Measurements from ENCODE around the gene ADAMTSL1.

The ADAMTSL1 gene

DNA sequence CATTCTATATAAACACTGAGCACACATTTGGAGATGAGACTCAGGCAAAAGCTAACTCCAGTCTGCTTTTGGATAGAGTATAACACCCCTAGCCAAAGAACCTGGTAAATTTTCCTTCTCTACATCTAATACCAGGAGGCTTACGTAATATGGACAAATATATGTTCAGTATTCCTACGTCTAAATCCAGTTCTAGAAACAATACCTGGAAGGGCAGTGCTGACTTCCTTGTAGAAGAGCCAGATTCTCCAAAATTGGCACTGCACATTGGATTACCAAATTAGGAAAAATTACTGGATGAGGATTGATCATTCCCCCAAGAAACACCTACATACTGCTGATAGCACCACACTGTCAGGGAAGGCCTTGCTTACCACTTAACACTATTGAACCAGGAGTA is 311.7 kb downstream of the ADAMTSL1 start:
- ATAC-seq, result no peak

DNA sequence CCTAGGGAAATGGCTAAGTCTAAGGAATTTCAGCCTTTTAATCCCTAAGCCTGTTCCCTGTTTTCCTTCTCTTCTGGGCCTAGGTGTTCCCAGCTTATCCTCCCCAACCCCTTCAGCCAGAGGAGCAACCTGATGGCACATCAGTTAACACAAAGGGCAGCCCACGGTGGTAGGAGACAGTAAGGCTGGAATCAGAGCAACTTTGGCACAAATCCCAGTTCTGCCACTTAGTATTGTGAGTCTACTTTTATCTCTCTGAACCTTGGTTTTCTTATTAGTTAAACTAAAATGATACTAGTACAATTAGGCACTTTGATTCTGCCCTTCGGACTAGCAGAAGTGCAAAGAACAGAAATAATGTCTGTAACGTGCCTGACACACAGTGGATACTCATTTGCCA is 312.2 kb downstream of the ADAMTSL1 start:
- no peak for ATAC-seq

DNA sequence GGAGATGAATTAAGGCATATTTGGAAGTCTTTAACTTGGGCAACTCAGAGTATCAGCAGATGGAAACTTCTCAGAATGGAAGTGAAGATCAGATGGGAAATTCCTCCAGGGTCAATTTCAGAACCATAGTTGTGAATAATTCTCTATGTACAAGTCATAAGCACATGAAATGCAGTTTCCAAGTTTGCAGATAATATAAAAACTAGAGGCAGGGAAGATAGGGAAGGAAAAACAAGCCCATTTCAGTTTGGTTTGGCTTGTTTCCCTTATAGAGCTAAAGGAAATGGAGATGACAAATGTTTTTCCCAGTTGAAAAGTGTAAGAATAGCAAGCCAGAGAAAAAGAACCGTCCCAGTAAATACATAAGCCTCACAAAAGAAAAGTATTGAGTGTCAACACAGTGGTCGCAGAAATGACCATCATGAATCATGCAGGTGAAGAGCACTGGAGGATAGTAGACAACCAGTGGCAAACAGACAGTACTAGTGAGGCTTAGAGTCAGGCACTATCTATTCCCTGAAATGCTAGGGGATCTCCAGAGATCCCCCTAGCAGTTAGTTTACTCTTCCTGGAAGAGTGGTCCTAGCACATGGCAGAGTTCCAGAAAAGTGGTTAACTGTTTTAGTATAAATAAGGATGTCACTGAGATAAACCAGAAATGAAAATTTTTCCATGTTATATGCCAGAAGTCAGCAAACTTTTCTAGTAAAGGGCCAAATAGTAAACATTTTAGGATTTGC is 313.1 kb downstream of the ADAMTSL1 start:
- no peak for ATAC-seq

DNA sequence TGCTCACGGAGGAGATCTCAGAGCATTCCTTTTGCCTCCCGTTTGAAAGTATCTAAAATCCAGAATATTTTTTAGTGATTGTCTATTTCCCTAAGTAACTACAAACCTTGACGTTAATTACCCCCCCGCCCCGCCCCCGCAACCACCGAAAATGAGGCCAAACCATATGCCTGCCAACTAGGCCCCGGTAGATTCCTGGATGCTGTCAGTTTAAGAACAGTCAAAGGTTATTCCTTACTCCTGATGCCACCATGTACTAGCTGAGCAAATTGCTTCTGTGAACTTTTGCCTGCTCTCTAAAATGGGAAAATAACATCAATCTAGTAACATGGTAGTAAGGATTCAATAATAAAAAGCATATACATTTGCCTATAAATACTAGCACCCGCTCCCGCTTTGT is 314.3 kb downstream of the ADAMTSL1 start:
- no peak for ATAC-seq

DNA sequence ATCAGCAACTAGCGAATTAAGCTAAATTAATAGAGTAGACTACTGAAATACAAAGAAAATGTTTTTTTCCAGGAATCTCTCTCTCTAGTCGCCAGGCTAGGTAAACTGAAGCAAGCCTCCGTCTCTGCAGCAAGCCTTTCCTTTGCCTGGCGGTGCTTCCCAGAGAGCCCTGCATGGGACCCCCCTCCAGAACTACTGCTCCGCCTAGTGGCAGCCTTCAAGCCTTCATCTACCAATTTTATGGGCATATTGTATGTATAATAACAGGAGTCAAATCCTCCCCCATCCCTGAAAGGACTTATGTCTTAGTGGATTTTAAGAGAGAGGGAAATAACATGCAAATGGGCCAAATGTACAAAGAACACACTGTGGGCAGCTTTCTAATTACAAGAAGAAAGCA is 317.1 kb downstream of the ADAMTSL1 start:
- ATAC-seq, result no peak

DNA sequence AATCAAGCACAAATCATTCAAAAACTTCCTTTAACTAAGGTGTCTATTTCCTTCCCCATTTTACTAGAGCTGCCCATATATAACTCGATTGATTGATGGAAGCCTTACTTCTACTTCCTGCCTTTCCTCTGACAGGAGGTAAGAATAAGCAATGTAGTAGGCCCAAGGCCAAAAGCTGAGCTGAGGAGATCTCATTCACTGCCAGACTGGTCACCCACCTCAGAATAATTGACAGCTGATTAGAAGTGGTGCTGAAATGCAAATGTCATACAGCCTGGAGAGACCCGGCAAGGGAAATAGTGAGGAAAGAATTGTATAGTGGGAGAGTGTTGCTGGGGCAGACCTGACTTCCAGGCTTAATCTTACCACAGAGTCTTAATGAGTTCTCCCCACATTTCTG is 319.2 kb downstream of the ADAMTSL1 start:
- no peak for ATAC-seq

DNA sequence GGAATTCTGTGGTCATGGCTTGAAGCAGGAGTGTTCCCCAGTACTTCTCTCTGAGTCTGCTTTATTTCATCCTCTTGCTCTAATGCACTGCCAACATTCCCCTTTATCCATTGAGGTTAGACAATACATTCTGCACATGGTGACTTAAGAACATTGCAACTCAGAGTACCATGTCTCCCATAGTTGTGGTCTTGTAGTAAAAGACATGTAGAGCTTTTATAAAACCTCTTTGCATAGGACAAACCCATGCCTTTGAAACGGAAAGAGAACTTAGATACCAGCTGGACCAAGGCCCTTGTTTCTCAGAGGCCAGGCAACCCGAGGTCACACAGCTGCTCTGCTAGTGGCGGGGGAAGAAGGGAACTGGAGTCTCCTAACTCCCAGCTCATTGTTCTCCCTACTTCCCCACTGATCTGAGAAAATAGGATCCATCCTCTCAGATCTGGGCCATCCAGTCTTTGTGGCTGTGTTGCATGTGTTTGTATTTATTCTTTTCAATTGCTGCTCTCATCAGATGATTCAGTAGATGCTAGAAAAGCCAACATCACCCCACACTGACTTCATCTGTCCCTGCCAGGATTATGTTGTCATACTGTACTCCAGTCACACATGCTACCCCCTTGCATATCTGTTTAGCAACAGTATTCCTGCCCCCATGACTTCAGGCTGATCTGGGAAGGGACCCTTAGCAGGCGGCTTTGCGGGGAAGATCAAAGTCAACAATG is 322.2 kb downstream of the ADAMTSL1 start:
- no peak for ATAC-seq

DNA sequence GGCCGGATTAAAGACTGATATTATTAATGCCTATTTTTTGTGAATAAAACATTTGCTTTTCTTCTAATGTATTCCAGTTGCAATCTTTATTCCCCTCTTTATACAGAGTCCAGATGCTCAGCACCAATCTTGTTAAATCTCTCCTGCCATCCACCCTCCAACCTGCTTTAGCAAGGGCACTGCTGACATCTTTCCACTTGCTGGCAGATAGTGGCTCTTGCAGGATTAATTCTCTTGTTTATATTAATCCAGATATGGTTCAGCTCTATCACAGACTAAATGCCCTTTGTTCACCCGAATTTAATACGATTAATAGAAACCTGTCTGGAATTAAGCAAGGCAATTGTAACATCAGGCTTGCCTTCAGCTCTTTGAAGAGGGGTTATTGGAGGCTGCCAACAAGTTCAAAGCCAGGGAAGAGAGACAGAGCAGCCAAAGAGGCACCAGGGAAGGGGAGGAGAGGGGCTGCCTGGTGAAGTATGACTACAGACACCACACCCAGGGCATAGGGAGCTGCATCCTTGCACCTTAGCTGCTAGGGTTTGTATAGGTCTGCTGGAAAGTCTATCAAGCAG is 322.8 kb downstream of the ADAMTSL1 start:
- ATAC-seq, result no peak

DNA sequence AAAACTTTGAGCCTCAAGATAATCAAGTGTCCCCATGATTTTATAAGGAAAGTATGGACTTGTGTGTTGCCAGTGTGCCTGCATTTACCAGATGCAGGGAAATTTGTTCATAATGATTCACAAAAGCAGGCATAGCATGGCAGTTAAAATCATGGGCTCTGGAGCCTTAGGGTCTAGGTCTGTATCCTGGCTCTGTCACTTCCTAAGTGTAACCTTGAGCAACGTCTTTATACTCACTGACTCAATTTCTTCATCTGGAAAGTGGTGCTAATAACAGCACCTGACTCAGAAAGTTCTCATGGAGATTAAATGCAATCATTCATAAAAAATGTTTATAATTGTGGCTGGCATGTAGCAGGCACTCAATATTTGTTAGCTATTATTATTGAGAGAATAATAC is 324.2 kb downstream of the ADAMTSL1 start:
- ATAC-seq, result no peak

DNA sequence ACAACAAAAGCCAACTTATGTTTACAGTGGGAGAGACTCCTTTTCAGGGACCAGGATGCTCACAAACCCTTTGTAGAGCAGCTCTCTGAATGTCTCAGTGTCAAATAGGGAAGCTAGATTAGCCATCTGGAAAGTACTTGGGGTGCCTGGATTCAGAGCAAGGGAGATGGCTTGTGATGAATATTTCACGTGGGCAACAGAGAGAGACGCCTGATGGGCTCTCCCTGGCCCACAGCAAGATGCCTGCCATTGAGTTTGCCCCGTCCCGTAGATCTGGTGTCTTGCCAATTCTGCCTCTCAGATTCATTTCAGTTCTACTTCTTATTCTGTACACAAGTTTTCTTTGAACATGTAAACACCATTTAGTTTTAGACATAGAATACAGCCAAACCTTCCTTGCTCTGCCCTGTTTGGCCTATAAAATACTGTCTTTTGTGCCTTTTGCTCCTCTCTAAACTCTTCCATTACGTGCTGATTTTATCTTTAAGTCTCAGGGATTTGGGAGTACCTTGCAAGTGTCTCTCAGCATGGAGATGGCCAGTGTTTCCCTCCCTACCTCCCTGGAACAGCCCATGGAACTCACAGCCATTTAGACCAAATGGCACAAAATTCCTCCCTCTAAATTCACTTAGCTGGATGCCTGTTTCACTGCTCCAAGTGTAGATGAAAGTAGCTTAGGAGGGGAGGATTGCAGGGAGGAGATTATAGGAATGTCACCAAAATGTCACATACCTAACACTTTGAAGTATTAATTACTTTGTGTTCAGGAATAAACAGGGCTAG is 324.7 kb downstream of the ADAMTSL1 start:
- ATAC-seq, result no peak

DNA sequence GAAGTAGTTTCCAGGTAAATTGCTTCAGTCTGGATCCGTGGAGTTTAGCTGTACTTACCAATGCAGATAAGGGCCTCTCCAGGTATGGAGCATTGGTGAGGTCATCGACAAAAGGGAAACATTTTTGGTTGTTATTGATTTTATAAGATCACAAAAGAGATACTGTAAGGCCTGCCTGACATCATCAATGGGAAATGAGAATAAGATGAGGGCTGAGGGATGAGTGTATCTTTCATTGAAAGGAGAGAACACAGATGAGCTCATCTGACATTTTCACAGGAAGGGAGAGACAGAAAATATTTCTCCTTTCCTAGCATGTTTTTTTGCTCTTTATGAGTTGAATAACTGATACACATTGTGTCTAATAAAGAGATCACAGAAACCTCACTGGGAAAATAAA is 325.5 kb downstream of the ADAMTSL1 start:
- ATAC-seq, result no peak

DNA sequence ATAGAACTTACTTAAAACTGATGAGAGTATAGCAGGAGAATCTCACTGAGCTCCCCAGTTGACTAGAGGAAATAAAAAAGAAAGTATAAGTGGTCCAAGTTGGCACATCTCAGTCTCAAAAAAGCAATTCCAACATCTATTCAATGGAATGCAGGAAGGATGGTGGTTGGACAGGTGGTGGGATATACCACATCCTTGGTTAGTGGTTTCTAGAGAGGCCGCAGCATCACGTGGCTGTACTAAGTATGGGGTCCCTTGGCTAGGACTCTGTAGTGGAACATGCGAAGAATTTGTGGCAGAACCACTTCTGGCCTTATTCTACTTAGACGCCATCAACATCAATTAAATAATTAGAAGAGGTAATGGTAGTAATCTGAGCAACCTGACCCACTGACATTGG is 326.6 kb downstream of the ADAMTSL1 start:
- ATAC-seq, result no peak

DNA sequence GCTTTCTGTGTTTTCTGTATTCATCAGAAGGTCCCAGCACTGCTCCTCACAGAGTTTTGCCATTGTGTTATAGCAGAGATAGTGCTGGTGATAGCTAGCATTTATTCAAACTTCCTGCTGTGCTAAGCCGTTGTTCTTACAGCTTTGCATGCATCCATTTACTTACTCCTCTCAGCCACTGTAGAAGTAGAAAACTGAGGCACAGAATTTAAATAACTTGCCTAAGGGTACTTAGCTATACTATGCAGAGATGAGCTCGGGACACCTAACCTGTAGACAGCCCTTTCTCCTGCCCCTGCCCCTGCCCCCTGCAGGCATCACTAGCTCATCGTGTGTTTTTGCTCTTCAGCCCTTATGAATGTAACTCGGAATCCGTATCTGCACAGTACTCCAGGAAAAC is 331.4 kb downstream of the ADAMTSL1 start:
- ATAC-seq, result no peak

DNA sequence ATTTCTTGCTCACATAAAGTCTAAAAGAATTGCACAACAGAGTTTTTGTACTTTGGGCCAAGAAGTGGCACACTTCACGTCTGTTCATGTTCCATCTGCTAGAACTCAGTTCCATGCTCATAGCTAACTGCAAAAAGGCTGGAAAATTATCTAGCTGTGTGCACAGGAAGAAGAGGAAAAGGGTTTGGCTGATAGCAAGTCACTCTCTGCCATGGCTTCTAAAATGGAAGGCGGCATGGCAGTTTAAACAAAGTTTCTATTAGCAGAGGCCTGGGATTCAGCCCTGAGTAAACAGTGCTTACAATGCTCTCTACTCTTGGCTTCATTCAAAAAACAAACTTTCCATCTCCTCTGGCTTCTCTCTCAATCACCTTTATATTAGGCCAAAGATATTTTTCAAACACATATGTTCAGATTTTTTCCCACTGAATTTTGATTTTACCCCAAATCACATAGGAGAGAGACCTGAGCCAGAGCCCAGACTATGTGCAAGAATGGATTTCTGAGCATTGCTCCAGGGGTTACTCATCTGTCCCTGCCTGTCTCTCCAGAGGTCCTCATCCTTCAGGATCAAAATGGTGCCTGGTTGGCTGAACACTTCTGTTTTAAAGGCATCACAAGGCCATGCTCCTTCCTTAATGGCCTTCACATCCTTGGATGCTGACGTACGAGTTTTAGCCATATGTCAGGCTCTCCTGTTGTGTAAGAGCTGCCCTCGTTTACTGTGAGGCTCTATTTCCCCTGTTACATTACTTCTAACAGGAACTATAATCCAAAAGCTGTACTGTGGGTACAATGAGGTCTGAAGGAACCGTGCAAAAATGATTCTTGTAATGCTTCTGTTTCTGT is 332.5 kb downstream of the ADAMTSL1 start:
- ATAC-seq, result no peak

DNA sequence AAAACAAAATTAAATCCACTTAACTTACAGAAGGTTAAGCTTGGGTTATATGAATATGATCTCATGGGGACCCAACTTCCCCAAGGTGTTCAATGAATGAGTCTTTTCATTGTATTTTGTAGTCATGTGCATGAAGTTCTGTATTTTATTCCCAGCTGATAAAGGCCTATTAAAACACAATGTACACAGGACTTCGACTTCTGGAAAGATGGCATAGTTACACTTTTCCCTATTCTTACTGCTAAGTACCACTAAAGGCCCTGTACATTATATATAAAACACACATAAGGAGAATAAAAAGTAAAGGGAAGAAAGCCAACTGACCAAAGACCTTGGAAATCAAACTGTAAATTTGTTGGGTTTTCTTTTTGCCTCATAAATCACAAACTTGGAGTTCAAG is 336.6 kb downstream of the ADAMTSL1 start:
- ATAC-seq, result no peak

DNA sequence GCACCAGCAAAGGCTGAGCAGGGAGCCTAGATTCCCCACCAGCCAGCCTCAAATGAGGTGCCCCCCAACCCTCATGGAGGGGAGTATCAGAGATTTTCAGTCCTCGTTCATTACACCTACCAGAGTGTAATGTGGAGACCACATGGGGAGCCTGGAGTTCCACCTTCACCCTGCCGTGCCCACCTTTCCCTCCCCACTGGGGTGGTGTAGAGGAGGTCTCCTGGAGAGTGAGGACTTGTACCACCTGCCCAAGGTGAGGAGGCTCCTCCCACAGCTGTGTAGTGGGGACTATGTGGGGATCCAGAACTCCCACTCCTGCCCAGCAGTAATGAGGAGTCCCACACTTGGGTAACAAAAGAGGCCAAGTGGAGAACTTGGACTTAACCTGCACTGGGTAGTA is 337.2 kb downstream of the ADAMTSL1 start:
- no peak for ATAC-seq

DNA sequence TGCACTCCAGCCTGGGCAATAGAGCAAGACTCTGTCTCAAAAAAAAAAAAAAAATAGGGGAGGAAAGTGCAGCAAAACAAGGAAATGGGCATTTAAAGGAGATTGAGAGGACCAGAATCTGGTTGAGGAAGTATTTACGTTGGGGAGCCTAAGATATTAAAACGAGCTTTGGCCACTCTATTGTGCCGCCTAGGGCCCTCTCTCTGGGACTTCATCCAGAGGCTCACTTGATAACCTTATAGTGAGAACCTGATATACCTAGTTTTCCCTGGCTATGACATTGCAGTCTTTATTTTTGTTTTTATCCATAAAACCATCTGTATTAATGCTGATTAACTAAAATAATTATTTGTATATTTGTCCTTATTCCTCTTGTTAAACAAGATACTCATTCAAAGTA is 345.5 kb downstream of the ADAMTSL1 start:
- ATAC-seq, result no peak

DNA sequence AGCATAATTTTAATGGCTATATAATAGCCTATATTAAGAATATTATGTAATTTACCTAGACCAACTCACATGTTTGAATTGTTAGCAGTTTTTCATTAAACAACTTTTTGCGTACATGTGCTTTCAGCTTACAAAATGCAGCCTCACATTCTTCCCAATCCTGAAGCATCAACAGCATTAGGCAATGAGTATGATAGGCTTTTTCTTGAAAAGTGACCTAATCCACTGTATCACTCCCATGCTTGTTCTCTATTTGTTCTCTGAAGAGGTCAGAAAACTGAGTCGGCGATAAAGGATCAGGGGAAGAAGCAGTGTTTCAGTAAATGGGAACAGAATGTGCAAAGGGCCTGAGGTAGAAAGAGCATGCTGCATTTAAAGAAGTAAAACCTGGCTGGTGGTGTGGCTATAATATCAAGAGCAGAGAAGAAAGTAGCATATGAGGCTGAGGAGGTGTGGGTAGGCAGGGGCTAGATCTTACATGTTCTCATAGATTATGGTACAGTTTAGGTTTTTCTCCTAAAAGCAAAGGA is 346.7 kb downstream of the ADAMTSL1 start:
- no peak for ATAC-seq

DNA sequence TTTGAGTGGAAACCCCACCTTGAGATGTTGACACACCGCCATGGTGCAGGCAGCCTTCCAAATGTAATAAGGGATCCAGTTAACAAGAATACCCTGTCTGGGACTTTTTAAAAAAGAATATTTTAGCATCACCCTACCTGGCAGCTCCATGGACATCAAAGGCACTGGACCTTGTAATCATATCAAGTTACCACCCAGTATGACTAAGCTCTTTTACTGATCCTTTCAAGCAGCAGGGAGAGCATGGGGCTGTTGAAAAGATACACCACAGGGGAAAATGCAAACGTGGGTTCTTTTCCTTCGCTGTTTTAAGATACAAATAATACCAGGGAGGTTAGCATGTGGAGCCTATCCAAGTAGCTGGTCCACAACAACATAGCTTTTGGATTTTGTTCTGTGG is 347.8 kb downstream of the ADAMTSL1 start:
- ATAC-seq, result no peak

DNA sequence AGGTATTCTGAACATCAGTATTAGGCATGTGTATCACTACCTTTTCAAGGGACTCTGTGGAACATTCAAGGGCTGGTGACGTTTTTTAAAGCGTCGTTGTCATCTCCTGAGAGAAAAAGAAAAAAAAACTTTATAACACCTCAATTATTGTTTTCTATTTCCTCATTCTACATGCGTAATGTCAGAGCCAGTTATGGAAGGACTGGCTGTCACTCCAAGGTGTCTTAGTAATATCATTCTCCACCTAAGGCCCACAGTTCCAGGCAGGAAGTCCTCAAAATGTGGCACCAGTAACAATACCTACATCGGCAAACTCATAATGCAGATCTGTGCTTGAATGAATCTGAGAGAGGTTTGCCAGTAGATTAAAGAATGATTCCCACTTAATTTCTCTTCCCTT is 348.9 kb downstream of the ADAMTSL1 start:
- no peak for ATAC-seq

DNA sequence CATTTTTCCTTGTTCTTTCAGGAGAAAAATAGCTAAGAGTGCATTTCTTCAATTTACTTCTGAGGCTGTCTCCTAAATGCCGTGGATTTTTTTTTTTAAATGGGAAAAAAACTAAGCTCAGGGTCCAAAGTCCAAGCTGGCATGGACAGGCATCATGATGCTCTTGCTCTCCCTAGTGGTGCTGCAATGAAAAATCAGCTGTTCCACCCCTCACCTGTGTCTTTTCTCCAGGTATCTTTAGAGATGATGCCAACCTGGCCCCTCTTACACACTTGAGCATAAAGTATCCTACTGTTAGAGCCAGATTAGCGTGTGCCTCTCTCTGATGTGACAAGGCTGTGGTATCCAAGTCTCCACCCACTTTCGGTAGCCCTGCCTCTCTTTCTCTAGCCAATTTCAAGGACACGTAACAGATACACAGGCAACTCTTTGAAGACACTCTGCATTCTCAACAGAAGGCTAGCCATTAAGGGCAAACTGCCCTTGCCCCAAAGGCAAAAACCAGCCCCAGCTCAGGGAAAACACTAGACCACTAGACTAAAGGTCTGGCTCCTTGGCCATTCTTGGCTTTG is 350.2 kb downstream of the ADAMTSL1 start:
- ATAC-seq, result no peak

DNA sequence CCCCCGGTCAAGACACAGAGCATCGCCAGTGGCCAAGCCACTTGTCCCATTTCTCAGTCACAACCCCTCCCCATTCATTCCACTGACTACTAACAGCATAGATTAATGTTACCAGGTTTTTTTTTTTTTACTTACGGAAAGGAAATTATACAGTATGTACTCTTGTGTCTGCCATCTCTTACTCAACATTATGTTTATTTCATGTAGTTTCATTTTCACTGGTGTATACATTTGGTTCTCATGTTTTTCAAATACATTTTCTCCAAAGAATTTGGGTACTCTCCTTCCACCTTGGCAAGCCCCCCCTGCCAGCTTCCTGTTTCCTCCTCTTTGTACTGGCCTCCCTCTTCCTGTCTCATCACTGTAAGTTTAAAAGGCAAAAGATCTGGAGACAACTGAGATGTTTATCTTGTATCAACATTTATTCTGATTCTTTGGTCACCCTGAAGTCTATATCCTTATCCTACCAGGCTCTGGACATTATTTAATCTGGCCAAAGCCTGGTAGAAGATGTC is 351.8 kb downstream of the ADAMTSL1 start:
- no peak for ATAC-seq
